SJSA1 (cell line): Measurements from ENCODE around the gene RTN4IP1. TPM values are rescaled to one million over a fixed set of nuclear protein-coding genes. Genes with fewer than 3 reads are reported as not detected.

Experiments used
- DNase-seq, 2 experiments: peaks; one replicate each; pipeline ENCODE4 v3.0.0-alpha.2; 2015 to 2020; ENCODE audit warnings: low spot score in 2 of 2, low read depth in 1 of 2
- H3K27ac ChIP-seq: fragments of 250-450 bp; sonication (Bioruptor Pico); 2 replicates; pipeline ENCODE4 v1.5.1; 2020; ENCODE audit warnings: mild to moderate bottlenecking, moderate library complexity
- H3K27me3 ChIP-seq: fragments of 250-450 bp; sonication (Bioruptor Pico); replicated peaks from 2 replicates; pipeline ENCODE4 v1.5.1; 2020; ENCODE audit warnings: mild to moderate bottlenecking, moderate library complexity
- H3K36me3 ChIP-seq: fragments of 250-450 bp; sonication (Bioruptor Pico); 2 replicates; pipeline ENCODE4 v1.5.1; 2020; ENCODE audit warnings: mild to moderate bottlenecking
- H3K4me1 ChIP-seq: fragments of 250-450 bp; sonication (Bioruptor Pico); replicated peaks from 2 replicates; pipeline ENCODE4 v1.6.1; 2021; ENCODE audit warnings: mild to moderate bottlenecking
- H3K4me3 ChIP-seq: fragments of 250-450 bp; sonication (Bioruptor Pico); 2 replicates; pipeline ENCODE4 v1.5.1; 2020; ENCODE audit warnings: mild to moderate bottlenecking
- H3K9me3 ChIP-seq: fragments of 250-450 bp; sonication (Bioruptor Pico); replicated peaks from 2 replicates; pipeline ENCODE4 v1.5.1; 2020; ENCODE audit warnings: mild to moderate bottlenecking
- total RNA-seq: library from RNA; depleted of rRNA; stranded (reverse); fragments of >200 nt; shearing (Covaris generic); gene quantifications from 2 replicates; pipeline ENCODE4 v1.2.3, GENCODE V29; 2014; rRNA removed

The RTN4IP1 gene, protein sequence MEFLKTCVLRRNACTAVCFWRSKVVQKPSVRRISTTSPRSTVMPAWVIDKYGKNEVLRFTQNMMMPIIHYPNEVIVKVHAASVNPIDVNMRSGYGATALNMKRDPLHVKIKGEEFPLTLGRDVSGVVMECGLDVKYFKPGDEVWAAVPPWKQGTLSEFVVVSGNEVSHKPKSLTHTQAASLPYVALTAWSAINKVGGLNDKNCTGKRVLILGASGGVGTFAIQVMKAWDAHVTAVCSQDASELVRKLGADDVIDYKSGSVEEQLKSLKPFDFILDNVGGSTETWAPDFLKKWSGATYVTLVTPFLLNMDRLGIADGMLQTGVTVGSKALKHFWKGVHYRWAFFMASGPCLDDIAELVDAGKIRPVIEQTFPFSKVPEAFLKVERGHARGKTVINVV
- 9.1 and 12.8 TPM in 2 replicates for total RNA-seq

DNA sequence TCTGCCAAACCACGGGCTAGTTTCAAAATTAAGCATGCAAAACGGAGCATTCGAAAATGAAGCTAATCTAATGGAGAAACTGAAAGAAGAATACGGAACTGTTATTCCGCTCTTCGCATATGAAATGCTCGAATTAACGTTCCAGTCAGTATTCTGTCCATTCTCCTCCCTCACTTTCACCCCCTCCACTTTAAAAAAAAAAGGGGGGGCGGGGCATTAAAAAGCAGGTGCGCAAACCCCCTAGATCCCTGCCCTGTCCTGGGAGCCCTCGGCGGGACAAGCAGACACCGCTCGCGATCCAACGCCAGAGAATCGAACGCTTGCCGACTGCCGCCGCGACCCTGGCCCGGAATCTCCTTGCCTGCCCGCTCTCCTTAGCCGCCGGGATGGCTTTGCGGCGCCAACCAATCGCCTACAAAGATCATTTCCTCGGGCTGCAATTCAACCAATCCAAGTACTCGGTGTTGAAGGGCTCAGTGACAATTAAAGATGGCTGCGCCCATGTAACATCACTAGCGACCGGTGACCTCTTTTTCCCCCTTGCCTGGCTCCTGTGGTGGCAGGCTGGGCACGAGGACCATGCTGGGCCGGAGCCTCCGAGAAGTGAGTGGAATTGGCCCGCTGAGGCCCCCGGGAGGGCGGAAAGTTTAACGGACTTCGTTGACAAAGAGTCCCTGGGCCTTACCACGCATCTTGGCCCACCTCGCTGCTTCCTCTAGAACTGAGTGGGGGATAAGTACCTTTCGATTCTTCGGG is at the start of gene RTN4IP1, which contains the start of gene QRSL1:
RTN4IP1 (minus strand) TSS at position 396 of the 756 bp plus-strand sequence. CDS start 477 bp downstream, outside the sequence.
QRSL1 (plus strand) TSS at position 476 of the 756 bp plus-strand sequence; CDS start at position 580, 104 bp downstream.
- DNase-seq: peak; percentile 86 to 95
- Histone ChIP-seq H3K36me3 (peaks cover 7% of the 10 kb centered on the region), H3K27ac (peak within 1 kb of the TSS; percentile 84), H3K27me3 (no peaks in the 10 kb centered on the region), H3K4me3 (peak within 1 kb of the TSS; percentile 83), H3K9me3 (no peaks in the 10 kb centered on the region), H3K4me1 (peaks cover 11% of the 10 kb centered on the region)

DNA sequence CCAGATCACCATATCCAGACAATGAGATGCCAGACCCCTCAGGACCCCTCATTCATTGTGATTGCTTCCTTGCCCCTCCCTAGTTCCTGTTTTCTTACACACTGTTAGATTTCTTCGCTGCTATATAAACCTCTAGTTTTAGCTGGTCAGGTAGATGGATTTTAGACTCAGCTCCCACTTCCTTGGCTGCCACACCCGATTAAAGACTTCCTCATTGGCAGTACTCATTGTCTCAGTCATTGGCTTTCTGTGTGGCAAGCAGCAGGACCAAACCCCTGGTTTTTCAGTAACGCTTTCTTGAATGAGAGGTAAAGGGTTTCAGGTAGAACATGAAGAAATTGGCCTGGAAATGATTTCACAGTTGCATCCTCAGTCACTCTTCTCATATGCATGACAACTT is 48.0 kb upstream of the RTN4IP1 start:
- no peaks in the 10 kb centered on the region for H3K4me1 ChIP-seq
- no peak overlapping the region for H3K4me3 ChIP-seq
- no peak for DNase-seq
- H3K36me3 ChIP-seq: no peaks in the 10 kb centered on the region
- no peaks in the 10 kb centered on the region for H3K27me3 ChIP-seq
- 0 out of 2 replicates have a peak, but pooled peaks cover 3% of the 10 kb centered on the region for H3K9me3 ChIP-seq
- H3K27ac ChIP-seq: no peak overlapping the region

DNA sequence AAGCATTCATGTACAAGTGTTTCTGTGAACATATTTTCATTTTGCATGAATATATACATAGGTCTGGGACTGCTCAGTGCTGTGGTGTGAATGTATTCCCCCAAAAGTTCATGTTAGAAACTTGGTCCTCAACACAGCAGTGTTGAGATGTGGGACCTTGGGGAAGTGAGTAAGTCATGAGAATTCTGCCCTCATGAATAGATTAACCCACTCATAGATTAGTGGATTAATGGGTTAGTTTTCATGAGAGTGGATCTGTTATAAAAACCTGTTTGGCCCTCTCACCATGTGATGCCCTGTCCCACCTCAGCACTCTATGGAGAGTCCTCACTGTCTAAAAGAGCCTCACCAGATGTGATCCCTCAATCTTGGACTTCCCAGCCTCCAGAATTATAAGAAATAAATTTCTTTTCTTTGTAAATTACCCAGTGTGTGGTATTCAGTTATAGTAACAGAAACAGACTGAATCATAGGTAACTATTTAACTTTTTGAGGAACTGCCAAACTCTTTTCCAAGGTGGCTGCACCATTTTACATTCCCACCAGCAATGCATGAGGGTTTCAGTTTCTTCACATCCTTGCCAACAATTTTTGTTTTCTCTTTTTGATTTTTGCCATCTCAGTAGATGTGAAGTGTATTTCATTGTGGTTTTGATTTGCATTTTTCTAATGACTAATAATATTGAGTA is 45.4 kb upstream of the RTN4IP1 start:
- DNase-seq: no peak
- H3K4me1 ChIP-seq: no peaks in the 10 kb centered on the region
- no peaks in the 10 kb centered on the region for H3K27me3 ChIP-seq
- H3K4me3 ChIP-seq: no peak overlapping the region
- H3K9me3 ChIP-seq: 0 out of 2 replicates have a peak, but pooled peaks cover 3% of the 10 kb centered on the region
- H3K27ac ChIP-seq: no peak overlapping the region
- H3K36me3 ChIP-seq: no peaks in the 10 kb centered on the region

DNA sequence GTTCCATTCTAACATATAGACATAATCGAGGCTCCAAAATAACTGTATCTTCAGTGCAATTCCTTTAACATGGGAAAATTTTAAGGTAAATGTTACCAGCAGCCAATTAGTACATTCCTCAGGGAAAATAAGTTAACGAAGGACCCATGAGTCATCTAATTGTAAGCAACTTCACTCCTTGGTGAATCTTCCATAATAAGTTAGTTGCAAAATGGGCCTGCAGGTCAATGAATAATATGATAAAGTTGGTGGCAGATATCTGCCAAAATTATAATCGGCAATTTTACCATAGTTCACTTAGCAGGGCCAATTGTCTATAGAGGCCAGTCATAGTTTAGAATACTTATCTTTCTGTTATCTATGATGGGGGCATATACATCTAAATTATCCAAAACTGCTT is 42.4 kb upstream of the RTN4IP1 start:
- no peaks in the 10 kb centered on the region for H3K9me3 ChIP-seq
- H3K36me3 ChIP-seq: no peaks in the 10 kb centered on the region; the same call in 1 of the 2 replicates
- H3K4me3 ChIP-seq: no peak overlapping the region
- no peaks in the 10 kb centered on the region for H3K27me3 ChIP-seq
- DNase-seq: no peak
- no peaks in the 10 kb centered on the region for H3K4me1 ChIP-seq
- H3K27ac ChIP-seq: no peak overlapping the region

DNA sequence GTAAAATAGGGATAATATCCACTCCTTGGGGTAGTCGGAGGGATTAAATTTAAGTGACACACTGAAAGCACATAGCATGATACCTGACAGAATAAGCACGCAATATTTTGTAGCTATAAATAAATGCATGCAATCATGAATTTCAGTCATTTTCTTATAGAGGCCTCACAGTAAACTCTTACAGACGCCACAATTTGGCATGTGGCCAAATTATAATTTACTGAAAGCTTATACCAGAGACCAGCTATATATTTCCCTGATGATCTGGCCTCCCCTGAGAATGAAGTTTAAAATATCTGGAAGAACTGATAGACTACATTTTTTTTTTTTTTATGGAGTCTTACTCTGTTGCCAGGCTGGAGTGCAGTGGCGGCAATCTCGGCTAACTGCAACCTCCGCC is 40.9 kb upstream of the RTN4IP1 start:
- H3K27ac ChIP-seq: no peak overlapping the region
- no peaks in the 10 kb centered on the region for H3K9me3 ChIP-seq
- no peak overlapping the region for H3K4me3 ChIP-seq
- no peak for DNase-seq
- H3K36me3 ChIP-seq: no peaks in the 10 kb centered on the region; the same call in none of the 2 replicates
- no peaks in the 10 kb centered on the region for H3K27me3 ChIP-seq
- no peaks in the 10 kb centered on the region for H3K4me1 ChIP-seq

DNA sequence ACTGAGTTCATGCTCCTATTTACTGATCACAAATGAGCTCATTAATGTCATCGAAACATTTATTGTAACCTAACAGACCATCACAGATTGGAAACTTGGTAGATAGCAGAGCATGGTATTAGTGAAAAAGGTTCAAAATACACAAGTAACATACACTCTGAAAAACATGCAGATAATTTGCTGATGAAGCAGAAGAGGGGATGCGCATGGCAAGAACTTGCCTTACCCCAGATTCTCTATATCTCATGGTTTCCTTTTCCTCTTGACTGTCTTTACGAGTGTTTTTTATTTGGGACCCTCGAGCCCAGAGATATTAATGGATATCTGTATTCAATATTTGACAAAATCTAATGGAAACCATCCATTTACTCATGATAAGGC is 37.7 kb upstream of the RTN4IP1 start:
- no peaks in the 10 kb centered on the region for H3K9me3 ChIP-seq
- no peak overlapping the region for H3K27ac ChIP-seq
- no peaks in the 10 kb centered on the region for H3K4me1 ChIP-seq
- H3K4me3 ChIP-seq: no peak overlapping the region
- DNase-seq: no peak
- H3K27me3 ChIP-seq: no peaks in the 10 kb centered on the region
- H3K36me3 ChIP-seq: peaks cover 15% of the 10 kb centered on the region

DNA sequence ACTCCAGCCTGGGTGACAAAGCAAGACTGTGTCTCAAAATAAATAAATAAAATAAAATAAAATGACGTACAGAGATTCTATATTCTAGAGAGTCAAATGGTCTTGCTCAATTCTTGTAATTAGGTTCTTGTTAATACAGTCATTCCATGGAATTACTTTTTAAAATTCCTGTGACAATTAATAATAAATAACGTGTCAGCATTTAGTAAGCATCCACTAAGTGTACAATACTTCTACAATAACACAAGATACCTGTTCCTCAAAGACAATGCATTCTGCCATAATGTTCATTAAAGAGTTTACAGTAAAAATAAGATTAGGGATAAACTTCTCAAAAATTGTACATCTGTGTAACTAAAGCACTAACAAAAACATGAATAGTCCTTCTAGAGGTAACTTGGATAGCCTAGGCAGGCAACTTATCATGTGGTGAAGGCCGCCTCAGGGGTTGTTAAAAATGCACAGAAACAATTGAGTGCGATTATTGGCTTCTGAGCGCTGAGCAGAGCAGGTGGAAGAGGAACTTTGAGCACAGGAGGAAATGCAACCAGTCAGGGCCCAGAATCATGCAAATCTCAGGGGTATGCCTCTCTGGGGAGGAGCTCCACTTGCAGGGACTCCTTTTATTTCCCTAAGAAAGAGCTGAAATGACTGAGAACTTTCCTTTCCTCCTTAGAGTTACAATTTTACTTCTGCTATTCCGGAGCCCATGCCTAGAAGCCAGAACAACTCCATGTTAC is 37.2 kb upstream of the RTN4IP1 start:
- Histone ChIP-seq H3K27ac (no peak overlapping the region), H3K36me3 (peaks cover 15% of the 10 kb centered on the region), H3K4me3 (no peak overlapping the region), H3K4me1 (no peaks in the 10 kb centered on the region), H3K27me3 (no peaks in the 10 kb centered on the region), H3K9me3 (no peaks in the 10 kb centered on the region)
- DNase-seq: no peak

DNA sequence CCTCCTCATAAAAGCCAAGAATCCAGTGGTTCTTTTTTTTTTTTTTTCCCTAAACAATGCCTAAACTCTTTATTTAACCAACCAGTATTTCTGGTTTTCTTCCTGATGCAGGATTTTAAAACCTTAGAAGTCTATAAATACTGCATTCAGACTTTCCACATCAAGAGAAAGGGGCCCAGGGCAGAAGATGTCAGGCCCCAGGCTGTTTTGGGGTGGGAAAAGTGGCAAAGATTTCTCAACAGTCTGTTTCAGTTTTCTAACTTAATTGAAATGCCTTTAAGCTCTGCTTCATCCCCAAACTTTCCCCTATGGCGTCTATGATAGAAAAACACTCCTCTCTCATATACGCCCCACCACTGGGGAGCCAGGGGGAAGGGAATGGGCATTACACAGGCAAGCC is 33.2 kb upstream of the RTN4IP1 start:
- Histone ChIP-seq H3K9me3 (peaks cover 9% of the 10 kb centered on the region), H3K36me3 (peaks cover 39% of the 10 kb centered on the region), H3K4me3 (no peak overlapping the region), H3K27ac (no peak overlapping the region), H3K27me3 (no peaks in the 10 kb centered on the region), H3K4me1 (no peaks in the 10 kb centered on the region)
- no peak for DNase-seq

DNA sequence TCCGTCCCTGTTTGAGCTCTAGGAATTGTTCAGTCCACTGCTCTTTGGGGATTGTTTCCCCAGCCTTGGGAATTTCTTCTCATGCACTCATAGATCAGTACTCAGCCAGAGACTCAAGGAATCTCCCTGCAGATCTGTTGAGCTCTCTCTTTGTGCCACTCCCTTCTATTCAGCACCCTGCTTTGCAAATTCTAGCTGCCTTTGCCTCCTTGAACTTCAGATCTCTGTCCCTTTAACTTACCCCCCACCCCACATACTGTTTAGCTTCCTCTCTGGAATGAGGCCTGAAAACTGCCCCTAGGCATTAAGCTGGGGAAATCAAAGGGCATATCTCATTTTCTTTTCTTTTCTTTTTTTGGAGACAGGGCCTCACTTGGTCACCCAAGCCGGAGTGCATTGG is 30.6 kb upstream of the RTN4IP1 start:
- Histone ChIP-seq H3K27me3 (no peaks in the 10 kb centered on the region), H3K4me1 (no peaks in the 10 kb centered on the region), H3K27ac (no peak overlapping the region), H3K4me3 (no peak overlapping the region), H3K9me3 (peaks cover 14% of the 10 kb centered on the region), H3K36me3 (peaks cover 63% of the 10 kb centered on the region)
- DNase-seq: no peak

DNA sequence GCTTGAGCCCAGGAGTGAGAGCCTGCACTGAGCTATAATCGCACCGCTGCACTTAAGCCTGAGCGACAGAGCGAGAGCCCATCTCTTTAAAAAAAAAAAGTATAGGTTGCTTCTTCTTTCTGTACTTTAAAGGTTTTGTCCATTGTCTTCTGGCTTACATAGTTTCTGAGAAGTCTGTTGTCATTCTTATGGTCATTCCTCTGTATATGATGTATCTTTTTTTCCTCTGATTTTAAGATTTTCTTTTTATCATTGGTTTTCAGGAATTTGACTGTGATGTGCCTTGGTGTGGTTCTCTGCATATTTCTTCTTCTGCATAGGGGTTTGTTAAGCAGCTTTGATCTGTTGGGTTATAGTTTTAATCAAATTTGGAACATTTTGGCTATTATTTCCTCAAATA is 29.2 kb upstream of the RTN4IP1 start:
- no peak for DNase-seq
- Histone ChIP-seq H3K4me1 (no peaks in the 10 kb centered on the region), H3K4me3 (no peak overlapping the region), H3K27ac (no peak overlapping the region), H3K9me3 (peaks cover 14% of the 10 kb centered on the region), H3K36me3 (peaks cover 60% of the 10 kb centered on the region), H3K27me3 (no peaks in the 10 kb centered on the region)

DNA sequence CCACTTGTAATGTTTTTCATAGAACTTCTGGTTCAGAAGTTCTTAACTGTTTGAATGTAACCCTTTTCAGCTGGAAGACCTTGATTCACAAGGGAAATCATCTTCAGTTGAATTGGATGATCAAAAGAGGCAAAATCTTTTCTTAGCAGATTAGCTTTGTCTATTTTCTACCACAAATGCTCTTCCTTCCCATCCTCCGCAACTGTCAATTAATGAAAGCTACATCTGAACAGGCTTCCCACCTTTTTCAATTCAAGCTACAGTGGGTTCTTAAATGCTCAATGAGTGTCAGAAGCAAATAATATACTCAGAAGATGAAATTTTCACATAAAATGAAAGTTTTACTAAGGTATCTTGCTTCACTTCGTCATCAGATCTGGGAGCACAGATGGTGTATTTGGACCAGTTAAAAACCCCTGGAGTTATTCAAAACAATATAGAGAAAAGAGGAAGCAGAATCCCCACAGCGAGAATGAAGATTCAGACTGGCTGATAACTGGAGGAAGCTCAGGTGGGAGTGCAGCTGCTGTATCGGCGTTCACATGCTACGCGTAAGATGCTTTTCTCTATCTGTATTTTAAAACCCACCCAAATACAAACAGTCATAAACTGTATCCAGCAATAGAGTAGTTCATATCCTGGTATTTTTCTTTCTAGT is 19.5 kb upstream of the RTN4IP1 start:
- no peak overlapping the region for H3K27ac ChIP-seq
- no peaks in the 10 kb centered on the region for H3K27me3 ChIP-seq
- no peak for DNase-seq
- H3K36me3 ChIP-seq: peaks cover 46% of the 10 kb centered on the region
- H3K9me3 ChIP-seq: no peaks in the 10 kb centered on the region
- H3K4me3 ChIP-seq: no peak overlapping the region
- no peaks in the 10 kb centered on the region for H3K4me1 ChIP-seq

DNA sequence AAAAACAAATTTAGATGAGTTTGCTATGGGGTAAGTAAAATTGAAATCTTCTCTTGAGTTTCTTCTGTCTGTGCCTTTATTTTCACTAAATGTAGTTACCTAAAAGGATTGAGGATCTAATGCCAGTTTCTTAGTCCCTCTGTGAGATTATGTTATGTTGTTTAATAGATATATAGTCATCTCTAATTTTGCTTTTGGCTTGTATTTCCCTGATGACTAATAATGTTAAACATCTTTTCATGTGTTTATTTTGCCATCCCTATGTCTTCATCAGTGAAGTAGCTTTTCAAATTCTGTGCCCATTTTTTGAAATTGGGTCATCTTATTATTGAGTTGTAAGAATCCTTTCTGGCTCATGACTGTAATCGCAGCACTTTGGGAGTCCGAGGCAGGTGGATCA is 13.8 kb upstream of the RTN4IP1 start:
- Histone ChIP-seq H3K27ac (no peak overlapping the region), H3K9me3 (no peaks in the 10 kb centered on the region), H3K36me3 (peaks cover 42% of the 10 kb centered on the region), H3K4me1 (no peaks in the 10 kb centered on the region), H3K4me3 (no peak overlapping the region), H3K27me3 (no peaks in the 10 kb centered on the region)
- no peak for DNase-seq

DNA sequence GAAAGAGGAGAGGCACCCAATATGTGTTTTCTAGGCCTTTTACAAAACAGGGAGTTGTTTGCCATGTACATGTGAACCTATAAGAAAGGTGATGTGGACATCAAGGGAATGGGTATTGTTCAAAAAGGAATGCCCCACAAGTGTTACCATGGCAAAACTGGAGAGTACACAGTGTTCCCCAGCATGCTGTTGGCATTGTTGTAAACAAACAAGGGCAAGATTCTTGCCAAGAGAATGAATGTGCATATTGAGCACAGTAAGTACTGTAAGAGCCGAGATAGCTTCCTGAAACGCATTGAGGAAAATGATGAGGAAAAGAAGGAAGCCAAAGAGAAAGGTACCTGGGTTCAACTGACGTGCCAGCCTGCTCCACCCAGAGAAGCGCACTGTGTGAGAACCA is 13.2 kb upstream of the RTN4IP1 start:
- Histone ChIP-seq H3K36me3 (peaks cover 42% of the 10 kb centered on the region), H3K4me1 (no peaks in the 10 kb centered on the region)

More for the DNA sequence above, 13.2 kb upstream of the RTN4IP1 start:
- Histone ChIP-seq H3K4me3 (no peak overlapping the region), H3K27me3 (no peaks in the 10 kb centered on the region), H3K27ac (no peak overlapping the region), H3K9me3 (no peaks in the 10 kb centered on the region)
- DNase-seq: no peak
